Measurements from ENCODE around the gene PRKG1.
"Not testable (repeated sequence)": the region's sequence is repeated elsewhere in the genome, so short reads cannot be mapped to it uniquely, and the experiment has no call there.

The PRKG1 gene

DNA sequence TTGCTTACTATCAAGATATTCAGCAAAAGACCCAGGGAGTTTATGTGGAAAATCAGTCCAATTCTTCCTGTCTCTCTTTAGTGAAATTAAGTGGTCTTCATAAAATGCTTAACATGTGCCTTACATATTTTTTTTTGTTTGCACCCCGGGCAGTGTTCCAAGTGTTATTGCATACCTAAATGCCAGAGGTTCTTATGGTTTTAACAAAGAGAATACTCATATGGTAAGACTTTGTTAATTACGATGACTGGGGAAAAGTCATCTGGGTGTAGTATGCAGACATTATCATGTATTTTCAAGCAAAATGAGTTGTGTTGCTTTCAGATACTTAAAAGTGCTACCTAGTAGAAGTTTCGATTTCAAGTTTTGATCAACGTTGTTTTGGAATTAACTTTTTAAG lies 82.6 kb downstream of the PRKG1 start:
- Histone ChIP-seq H3K9me3 (ENCODE audit: control insufficient read depth, low read length) (no peaks in the 10 kb centered on the region), H3K27me3 (replicated peaks; ENCODE audit: control insufficient read depth, insufficient read depth, low read length) (no peaks in the 10 kb centered on the region), H3K9ac (ENCODE audit: low read length) (no peak overlapping the region), H3K4me1 (ENCODE audit: control insufficient read depth, insufficient read depth, low read length) (no peaks in the 10 kb centered on the region), H3K36me3 (ENCODE audit: control insufficient read depth, insufficient read depth, low read length, severe bottlenecking) (peaks cover 4% of the 10 kb centered on the region), H3K4me3 (ENCODE audit: low read length) (no peak overlapping the region)
- DNase-seq (ENCODE audit: low read depth): peak; percentile 82

GRCh38 chr10:51158832-51159231 lies 84.5 kb downstream of the PRKG1 start:
- H3K36me3 ChIP-seq (ENCODE audit: control insufficient read depth, insufficient read depth, low read length, severe bottlenecking): peaks cover 4% of the 10 kb centered on the region
- no peak overlapping the region for H3K4me3 ChIP-seq (ENCODE audit: low read length)
- no peak overlapping the region for H3K9ac ChIP-seq (ENCODE audit: low read length)
- no peaks in the 10 kb centered on the region for H3K4me1 ChIP-seq (ENCODE audit: control insufficient read depth, insufficient read depth, low read length)
- no peak for DNase-seq (ENCODE audit: low read depth)
- H3K27me3 ChIP-seq (replicated peaks; ENCODE audit: control insufficient read depth, insufficient read depth, low read length): no peaks in the 10 kb centered on the region
- no peaks in the 10 kb centered on the region for H3K9me3 ChIP-seq (ENCODE audit: control insufficient read depth, low read length)

- no peak overlapping the region for H3K4me3 ChIP-seq (ENCODE audit: low read length)
- H3K36me3 ChIP-seq (ENCODE audit: control insufficient read depth, insufficient read depth, low read length, severe bottlenecking): peaks cover 4% of the 10 kb centered on the region
- no peak overlapping the region for H3K9ac ChIP-seq (ENCODE audit: low read length)
- H3K9me3 ChIP-seq (ENCODE audit: control insufficient read depth, low read length): no peaks in the 10 kb centered on the region
- DNase-seq (ENCODE audit: low read depth): peak; percentile 47
- no peaks in the 10 kb centered on the region for H3K27me3 ChIP-seq (replicated peaks; ENCODE audit: control insufficient read depth, insufficient read depth, low read length)
- H3K4me1 ChIP-seq (ENCODE audit: control insufficient read depth, insufficient read depth, low read length): no peaks in the 10 kb centered on the region
These were observed 85.6 kb downstream of the PRKG1 start for GRCh38 chr10:51159841-51160240.

- H3K9me3 ChIP-seq (ENCODE audit: control insufficient read depth, low read length): no peaks in the 10 kb centered on the region
- DNase-seq (ENCODE audit: low read depth): no peak
- H3K4me3 ChIP-seq (ENCODE audit: low read length): no peak overlapping the region
- H3K4me1 ChIP-seq (ENCODE audit: control insufficient read depth, insufficient read depth, low read length): no peaks in the 10 kb centered on the region
- no peak overlapping the region for H3K9ac ChIP-seq (ENCODE audit: low read length)
- H3K36me3 ChIP-seq (ENCODE audit: control insufficient read depth, insufficient read depth, low read length, severe bottlenecking): no peaks in the 10 kb centered on the region
- H3K27me3 ChIP-seq (replicated peaks; ENCODE audit: control insufficient read depth, insufficient read depth, low read length): no peaks in the 10 kb centered on the region
These were observed 87.7 kb downstream of the PRKG1 start for GRCh38 chr10:51162002-51162401.

GRCh38 chr10:51163380-51164049 lies 89.2 kb downstream of the PRKG1 start:
- H3K36me3 ChIP-seq (ENCODE audit: control insufficient read depth, insufficient read depth, low read length, severe bottlenecking); H3K27me3 ChIP-seq (replicated peaks; ENCODE audit: control insufficient read depth, insufficient read depth, low read length); DNase-seq (ENCODE audit: low read depth); H3K9ac ChIP-seq (ENCODE audit: low read length); H3K9me3 ChIP-seq (ENCODE audit: control insufficient read depth, low read length); H3K4me3 ChIP-seq (ENCODE audit: low read length); H3K4me1 ChIP-seq (ENCODE audit: control insufficient read depth, insufficient read depth, low read length): not testable (repeated sequence)

DNA sequence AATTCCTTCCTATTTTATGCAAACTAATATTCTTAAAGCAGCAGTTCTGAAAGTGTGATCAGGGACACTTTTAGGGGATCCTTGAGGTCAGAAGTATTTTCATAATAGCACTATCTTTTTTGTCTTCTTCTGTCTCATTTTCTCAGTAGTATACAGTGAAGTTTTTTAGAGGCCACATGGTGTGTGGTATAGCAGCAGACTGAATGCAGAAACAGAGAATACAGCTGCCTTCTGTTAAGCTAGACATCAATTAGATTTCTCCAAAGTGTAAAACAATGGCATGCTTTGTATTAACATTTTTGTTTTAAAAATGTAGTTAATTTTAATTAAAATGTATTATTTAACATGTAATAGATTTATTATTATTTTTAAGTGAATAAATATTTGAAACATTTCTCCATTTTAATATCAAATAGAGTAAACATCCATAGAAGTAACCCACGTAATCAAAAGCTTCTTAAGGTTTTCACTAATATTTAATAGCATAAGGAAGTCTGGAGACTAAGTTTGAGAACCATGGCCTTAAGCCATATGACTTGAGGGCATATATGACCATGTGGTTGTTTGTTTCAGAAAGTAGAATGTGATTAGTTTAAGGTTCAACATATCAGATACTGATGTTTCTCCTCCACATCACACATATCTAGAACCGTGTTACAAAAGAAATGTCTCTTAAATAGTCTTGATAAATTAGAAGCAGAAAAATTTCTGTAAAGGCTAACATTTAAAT lies 94.0 kb downstream of the PRKG1 start:
- Histone ChIP-seq H3K9ac (ENCODE audit: low read length) (no peak overlapping the region), H3K4me1 (ENCODE audit: control insufficient read depth, insufficient read depth, low read length) (peaks cover 18% of the 10 kb centered on the region), H3K36me3 (ENCODE audit: control insufficient read depth, insufficient read depth, low read length, severe bottlenecking) (no peaks in the 10 kb centered on the region), H3K9me3 (ENCODE audit: control insufficient read depth, low read length) (no peaks in the 10 kb centered on the region), H3K4me3 (ENCODE audit: low read length) (no peak overlapping the region), H3K27me3 (replicated peaks; ENCODE audit: control insufficient read depth, insufficient read depth, low read length) (no peaks in the 10 kb centered on the region)
- no peak for DNase-seq (ENCODE audit: low read depth)

- no peaks in the 10 kb centered on the region for H3K36me3 ChIP-seq (ENCODE audit: control insufficient read depth, insufficient read depth, low read length, severe bottlenecking)
- peaks cover 18% of the 10 kb centered on the region for H3K4me1 ChIP-seq (ENCODE audit: control insufficient read depth, insufficient read depth, low read length)
- H3K9ac ChIP-seq (ENCODE audit: low read length): no peak overlapping the region
- no peaks in the 10 kb centered on the region for H3K9me3 ChIP-seq (ENCODE audit: control insufficient read depth, low read length)
- H3K4me3 ChIP-seq (ENCODE audit: low read length): no peak overlapping the region
- no peaks in the 10 kb centered on the region for H3K27me3 ChIP-seq (replicated peaks; ENCODE audit: control insufficient read depth, insufficient read depth, low read length)
- no peak for DNase-seq (ENCODE audit: low read depth)
These were observed 94.8 kb downstream of the PRKG1 start for GRCh38 chr10:51169111-51169510.

DNA sequence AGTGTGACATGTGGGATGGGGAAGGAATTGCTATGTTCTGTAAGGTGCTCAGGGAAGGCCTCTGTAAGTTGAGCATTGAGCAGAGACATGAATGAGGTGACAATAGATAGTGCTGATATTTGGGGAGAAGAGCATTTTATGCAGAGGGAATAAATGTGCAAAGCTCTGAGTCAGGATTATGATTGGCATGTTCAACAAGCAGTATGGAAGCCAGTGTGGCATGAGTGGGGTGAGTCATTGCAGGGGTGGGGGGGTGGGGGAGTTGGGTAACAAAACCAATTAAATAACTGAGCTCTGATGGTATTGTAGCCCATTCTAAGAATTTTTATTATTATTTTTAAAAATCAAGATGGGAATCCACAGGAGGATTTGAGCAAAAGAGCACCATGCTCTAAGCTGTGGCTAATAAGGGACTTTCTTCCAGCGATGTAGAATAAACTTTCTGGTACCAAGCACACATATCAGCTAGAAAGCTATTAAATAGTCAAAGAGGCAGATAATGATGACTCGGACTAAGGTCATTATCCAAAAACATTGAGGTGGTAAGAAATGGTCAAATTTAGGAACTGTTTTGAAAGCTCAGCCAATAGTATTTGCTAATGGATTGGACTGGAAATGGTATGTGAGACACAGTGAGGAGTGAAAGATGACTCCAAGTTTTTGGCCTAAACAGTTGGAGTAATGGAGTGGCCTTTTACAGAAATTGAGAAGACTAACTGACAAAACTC lies 96.4 kb downstream of the PRKG1 start:
- DNase-seq (ENCODE audit: low read depth): no peak
- no peaks in the 10 kb centered on the region for H3K36me3 ChIP-seq (ENCODE audit: control insufficient read depth, insufficient read depth, low read length, severe bottlenecking)
- no peak overlapping the region for H3K4me3 ChIP-seq (ENCODE audit: low read length)
- no peaks in the 10 kb centered on the region for H3K27me3 ChIP-seq (replicated peaks; ENCODE audit: control insufficient read depth, insufficient read depth, low read length)
- H3K9me3 ChIP-seq (ENCODE audit: control insufficient read depth, low read length): no peaks in the 10 kb centered on the region
- peaks cover 18% of the 10 kb centered on the region for H3K4me1 ChIP-seq (ENCODE audit: control insufficient read depth, insufficient read depth, low read length)
- no peak overlapping the region for H3K9ac ChIP-seq (ENCODE audit: low read length)

DNA sequence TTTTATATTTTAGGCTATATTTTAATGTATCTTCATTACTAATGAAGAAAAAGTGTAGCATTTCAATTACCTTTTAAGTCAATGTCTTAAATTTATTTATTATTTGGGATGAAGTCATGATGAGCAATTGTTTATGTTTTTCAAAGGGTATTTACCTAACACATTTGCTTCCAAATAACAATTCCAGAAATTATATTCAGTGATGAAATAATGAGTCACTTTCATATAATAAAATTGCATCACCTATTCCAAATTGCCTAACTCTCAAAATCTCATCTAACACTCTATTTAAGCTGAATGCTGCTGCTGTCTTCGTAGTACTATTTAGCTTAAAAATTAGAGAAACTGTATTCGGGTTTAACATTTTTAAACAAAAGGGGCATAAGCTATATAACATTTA lies 97.7 kb downstream of the PRKG1 start:
- no peak overlapping the region for H3K9ac ChIP-seq (ENCODE audit: low read length)
- H3K9me3 ChIP-seq (ENCODE audit: control insufficient read depth, low read length): no peaks in the 10 kb centered on the region
- no peaks in the 10 kb centered on the region for H3K27me3 ChIP-seq (replicated peaks; ENCODE audit: control insufficient read depth, insufficient read depth, low read length)
- DNase-seq (ENCODE audit: low read depth): peak; percentile 80
- H3K36me3 ChIP-seq (ENCODE audit: control insufficient read depth, insufficient read depth, low read length, severe bottlenecking): no peaks in the 10 kb centered on the region
- peaks cover 24% of the 10 kb centered on the region for H3K4me1 ChIP-seq (ENCODE audit: control insufficient read depth, insufficient read depth, low read length)
- H3K4me3 ChIP-seq (ENCODE audit: low read length): no peak overlapping the region

DNA sequence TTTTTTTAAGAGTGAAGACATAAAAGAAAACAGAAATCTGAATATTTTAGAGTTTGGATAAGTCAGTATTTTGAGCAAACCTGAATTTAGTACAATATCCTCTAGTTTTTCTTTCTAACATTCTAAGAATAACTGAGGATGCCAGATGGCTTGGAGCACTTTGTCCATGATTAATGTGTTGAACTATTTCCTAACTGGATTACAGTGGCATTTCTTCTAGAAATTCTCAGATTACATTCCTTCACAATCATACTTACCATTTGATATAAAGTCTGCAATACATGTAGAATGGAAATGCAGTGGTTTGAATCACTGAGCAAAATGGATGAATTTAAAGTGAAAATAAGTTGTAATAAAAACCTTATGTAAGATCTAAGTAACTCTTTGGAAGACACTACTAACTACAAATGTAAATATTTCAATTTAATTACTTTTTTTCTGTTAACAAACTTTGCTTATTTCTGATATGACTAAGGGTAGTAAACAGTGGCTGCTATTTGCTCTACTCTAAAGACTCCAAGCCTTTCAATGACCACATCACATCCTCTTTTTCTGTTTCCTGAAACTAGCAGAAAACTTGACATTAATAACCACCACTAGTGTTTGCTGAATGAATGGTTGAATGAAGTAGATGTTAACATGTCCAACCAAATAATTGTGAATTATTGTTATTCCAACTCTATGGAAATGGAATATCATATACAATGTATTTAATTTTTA lies 102.8 kb downstream of the PRKG1 start:
- Histone ChIP-seq H3K4me1 (ENCODE audit: control insufficient read depth, insufficient read depth, low read length) (peaks cover 18% of the 10 kb centered on the region), H3K9me3 (ENCODE audit: control insufficient read depth, low read length) (no peaks in the 10 kb centered on the region), H3K9ac (ENCODE audit: low read length) (no peak overlapping the region), H3K27me3 (replicated peaks; ENCODE audit: control insufficient read depth, insufficient read depth, low read length) (no peaks in the 10 kb centered on the region), H3K36me3 (ENCODE audit: control insufficient read depth, insufficient read depth, low read length, severe bottlenecking) (no peaks in the 10 kb centered on the region), H3K4me3 (ENCODE audit: low read length) (peak overlapping the region; percentile 9)
- peak; percentile 90 for DNase-seq (ENCODE audit: low read depth)

DNA sequence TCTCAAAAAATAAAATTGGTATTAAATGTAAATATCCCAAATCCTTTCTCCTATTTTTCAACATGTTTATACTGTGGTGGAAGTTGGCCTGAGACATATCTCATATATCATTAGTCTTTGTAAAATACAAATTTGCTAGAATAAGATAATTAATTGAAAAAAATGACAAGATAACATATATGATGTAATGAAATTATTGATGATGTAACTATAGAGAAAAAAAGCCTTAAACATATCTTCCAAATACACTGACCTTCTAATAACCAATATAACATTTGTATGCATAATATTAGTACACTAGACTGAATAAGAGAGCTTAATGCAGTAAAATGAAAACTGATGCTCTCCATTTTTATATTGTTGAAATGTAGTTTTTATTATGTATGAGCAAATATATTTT lies 104.3 kb downstream of the PRKG1 start:
- H3K27me3 ChIP-seq (replicated peaks; ENCODE audit: control insufficient read depth, insufficient read depth, low read length): no peaks in the 10 kb centered on the region
- no peaks in the 10 kb centered on the region for H3K9me3 ChIP-seq (ENCODE audit: control insufficient read depth, low read length)
- H3K4me1 ChIP-seq (ENCODE audit: control insufficient read depth, insufficient read depth, low read length): peaks cover 12% of the 10 kb centered on the region
- H3K4me3 ChIP-seq (ENCODE audit: low read length): no peak overlapping the region
- H3K9ac ChIP-seq (ENCODE audit: low read length): no peak overlapping the region
- DNase-seq (ENCODE audit: low read depth): no peak
- no peaks in the 10 kb centered on the region for H3K36me3 ChIP-seq (ENCODE audit: control insufficient read depth, insufficient read depth, low read length, severe bottlenecking)

All from adipocyte (in vitro differentiated cells).